ENCODE results near the gene PDZD4. TPM values are rescaled to one million over a fixed set of nuclear protein-coding genes. Genes with fewer than 3 reads are reported as not detected.

The PDZD4 gene
- total and polyA plus RNA-seq, 12 donors = 0.69 to 39.2 (median 3.7) TPM

GRCh38 chrX:153863251-153863991, 33.1 kb upstream of the PDZD4 start:
- TF ChIP-seq POLR2A (IDR thresholded peaks at IDR 0.05) (no peak), CTCF (IDR thresholded peaks at IDR 0.05) (no peak)
- Histone ChIP-seq H3K9me3 (replicated peaks in 1 of 3) (no peaks in the 10 kb centered on the region), H3K4me3 (no peak overlapping the region), H3K27ac (no peak overlapping the region), H3K36me3 (replicated peaks in 1 of 2) (no peaks in the 10 kb centered on the region), H3K4me1 (replicated peaks in 1 of 2) (no peaks in the 10 kb centered on the region), H3K27me3 (peaks cover 18% of the 10 kb centered on the region)
- intact Hi-C loops (cut with DNase I) = no loop called here
- WGBS, 4 donors = 73 to 86% (median 76%) methylated on average over 10 to 28 of the region's 28 CpGs
- no peak for DNase-seq

- 20 to 74% (median 68%) methylated on average over 1 to 22 of the region's 22 CpGs for WGBS, 4 donors
- H3K36me3 ChIP-seq (replicated peaks in 1 of 2) = no peaks in the 10 kb centered on the region
- DNase-seq = no peak
Observed at GRCh38 chrX:153862369-153863250, 32.3 kb upstream of the PDZD4 start.

GRCh38 chrX:153861733-153862310, 31.5 kb upstream of the PDZD4 start:
- peaks cover 25% of the 10 kb centered on the region for H3K27me3 ChIP-seq
- DNase-seq = no peak
- H3K9me3 ChIP-seq (replicated peaks in 1 of 3) = no peaks in the 10 kb centered on the region
- no peaks in the 10 kb centered on the region for H3K36me3 ChIP-seq (replicated peaks in 1 of 2)
- intact Hi-C loops (cut with DNase I) = no loop called here
- no peaks in the 10 kb centered on the region for H3K4me1 ChIP-seq (replicated peaks in 1 of 2)
- 72 to 86% (median 80%) methylated on average over 4 to 21 of the region's 21 CpGs for WGBS, 4 donors
- TF ChIP-seq CTCF (IDR thresholded peaks at IDR 0.05) (no peak), POLR2A (IDR thresholded peaks at IDR 0.05) (no peak)
- no peak overlapping the region for H3K27ac ChIP-seq
- H3K4me3 ChIP-seq = no peak overlapping the region

More at GRCh38 chrX:153862369-153863250, 32.3 kb upstream of the PDZD4 start:
- TF ChIP-seq CTCF (IDR thresholded peaks at IDR 0.05) (no peak), POLR2A (IDR thresholded peaks at IDR 0.05) (no peak)
- Histone ChIP-seq H3K27me3 (peaks cover 23% of the 10 kb centered on the region), H3K9me3 (replicated peaks in 1 of 3) (no peaks in the 10 kb centered on the region), H3K4me3 (no peak overlapping the region), H3K27ac (no peak overlapping the region), H3K4me1 (replicated peaks in 1 of 2) (no peaks in the 10 kb centered on the region)
- intact Hi-C loops (cut with DNase I) = no loop called here

GRCh38 chrX:153861151-153861550, 30.8 kb upstream of the PDZD4 start:
- Histone ChIP-seq H3K36me3 (replicated peaks in 1 of 2) (no peaks in the 10 kb centered on the region), H3K4me1 (replicated peaks in 1 of 2) (no peaks in the 10 kb centered on the region), H3K9me3 (replicated peaks in 1 of 3) (no peaks in the 10 kb centered on the region), H3K27me3 (peaks cover 29% of the 10 kb centered on the region), H3K27ac (no peak overlapping the region), H3K4me3 (no peak overlapping the region)
- 70 to 84% (median 79%) methylated on average over 3 to 10 of the region's 10 CpGs for WGBS, 4 donors
- no peak for TF ChIP-seq POLR2A (IDR thresholded peaks at IDR 0.05)
- no peak for TF ChIP-seq CTCF (IDR thresholded peaks at IDR 0.05)
- DNase-seq = no peak
- intact Hi-C loops (cut with DNase I) = no loop called here
